HL-60 (cell line): ENCODE measurements around the gene PCDHA3.
"Not testable (repeated sequence)": the region's sequence is repeated elsewhere in the genome, so short reads cannot be mapped to it uniquely, and the experiment has no call there.

Source experiments
- DNase-seq, 2 experiments: peaks; one replicate each; pipeline ENCODE4 v3.0.0-alpha.2; 2010 to 2020; ENCODE audit warnings: low read depth in 1 of 2, low spot score in 1 of 2
- H3K27ac ChIP-seq: fragments of 250-450 bp; sonication (Bioruptor Pico); replicated peaks from 2 replicates; pipeline ENCODE4 v1.5.1; 2020; ENCODE audit warnings: mild to moderate bottlenecking, moderate library complexity
- H3K27me3 ChIP-seq: fragments of 250-450 bp; sonication (Bioruptor Pico); 2 replicates; pipeline ENCODE4 v1.5.1; 2021; ENCODE audit warnings: mild to moderate bottlenecking, moderate library complexity; ENCODE audit not compliant: insufficient read depth, poor library complexity, severe bottlenecking
- H3K4me3 ChIP-seq: replicated peaks from 2 replicates; pipeline ENCODE4 v1.5.1; 2011; ENCODE audit warnings: mild to moderate bottlenecking, control low read depth, low read length; ENCODE audit not compliant: insufficient read depth
- CTCF ChIP-seq: IDR thresholded peaks from one replicate; pipeline ENCODE4 v1.5.1; 2011; ENCODE audit warnings: low read length, control low read depth, inconsistent platforms; ENCODE audit not compliant: insufficient read depth
- GABPA ChIP-seq: IDR thresholded peaks from 2 replicates; pipeline ENCODE4 v1.6.1; 2012; ENCODE audit warnings: low read depth
- POLR2AphosphoS5 ChIP-seq: IDR thresholded peaks from 2 replicates; pipeline ENCODE4 v1.6.1; 2012; ENCODE audit warnings: low read depth
- REST ChIP-seq: IDR thresholded peaks from 2 replicates; pipeline ENCODE4 v1.6.1; 2012; ENCODE audit warnings: low read depth; ENCODE audit not compliant: insufficient replicate concordance
- SPI1 ChIP-seq: IDR thresholded peaks from 2 replicates; pipeline ENCODE4 v1.6.1; 2012; ENCODE audit warnings: low read depth, mild to moderate bottlenecking, borderline replicate concordance

PCDHA3 gene

GRCh38 chr5:140780512-140780911 lies 20.3 kb upstream of the PCDHA3 start:
- DNase-seq = no peak
- H3K27me3 ChIP-seq = no peaks in the 10 kb centered on the region
- TF ChIP-seq SPI1 = no peak
- TF ChIP-seq CTCF = no peak
- no peak for TF ChIP-seq REST
- TF ChIP-seq POLR2AphosphoS5 = no peak
- TF ChIP-seq GABPA = no peak
- H3K27ac ChIP-seq = no peak overlapping the region
- no peak overlapping the region for H3K4me3 ChIP-seq

- peak in 1 of 2 experiments; percentile 53 for DNase-seq
- H3K27ac ChIP-seq = no peak within 1 kb of the TSS
- TF ChIP-seq REST (no peak), POLR2AphosphoS5 (no peak), SPI1 (no peak), CTCF (no peak), GABPA (no peak)
- no peak within 1 kb of the TSS for H3K4me3 ChIP-seq
- no peaks in the 10 kb centered on the region for H3K27me3 ChIP-seq
Observed at GRCh38 chr5:140785905-140786686, 14.8 kb upstream of the PCDHA3 start, which contains the start of gene PCDHA1. Gene PCDHA1 (plus strand): TSS chr5:140786140.

GRCh38 chr5:140787422-140787821 lies 13.4 kb upstream of the PCDHA3 start:
- H3K27me3 ChIP-seq, DNase-seq, H3K4me3 ChIP-seq, H3K27ac ChIP-seq: not testable (repeated sequence)
- peak; percentile 21 for TF ChIP-seq REST

GRCh38 chr5:140787849-140788504 lies 12.9 kb upstream of the PCDHA3 start:
- H3K4me3 ChIP-seq, DNase-seq, H3K27ac ChIP-seq, H3K27me3 ChIP-seq: not testable (repeated sequence)
